Left lung (tissue), 14 donors: ENCODE results near the gene PIP4K2A. TPM values are rescaled to one million over a fixed set of nuclear protein-coding genes. Genes with fewer than 3 reads are reported as not detected.

Experiments
- ATAC-seq: fragments of 200-7000 bp; cut with Tn5 transposase; one replicate; pipeline ENCODE4 v1.9.1; 2020; ENCODE audit warnings: moderate library complexity
- DNase-seq, 4 donors: peaks; one replicate each; pipeline ENCODE4 v3.0.0-alpha.2; 2013 to 2020
- H3K27ac ChIP-seq, 2 donors: fragments of 200-600 bp; sonication (generic) in 1 of 2; one replicate each; pipeline versions ENCODE4 v1.5.0 to v1.8.0; 2020 to 2021
- H3K27me3 ChIP-seq, 2 donors: fragments of 200-600 bp; sonication (generic) in 1 of 2; one replicate each; pipeline versions ENCODE4 v1.5.0 to v1.8.0; 2020 to 2021
- H3K36me3 ChIP-seq, 2 donors: fragments of 200-600 bp; sonication (generic) in 1 of 2; one replicate each; pipeline versions ENCODE4 v1.5.0 to v1.8.0; 2020 to 2021
- H3K4me1 ChIP-seq, 2 donors: fragments of 200-600 bp; one replicate each; pipeline ENCODE4 v1.8.0; 2021
- H3K4me3 ChIP-seq, 2 donors: fragments of 200-600 bp; sonication (generic) in 1 of 2; one replicate each; pipeline versions ENCODE4 v1.5.0 to v1.8.0; 2020 to 2021; ENCODE audit warnings: mild to moderate bottlenecking in 1 of 2
- H3K9me3 ChIP-seq, 2 donors: fragments of 200-600 bp; sonication (generic) in 1 of 2; one replicate each; pipeline versions ENCODE4 v1.5.0 to v1.8.0; 2020 to 2021
- CTCF ChIP-seq, 2 donors: fragments of 200-600 bp; sonication (generic) in 1 of 2; IDR thresholded peaks; one replicate each; pipeline versions ENCODE4 v1.5.0 to v1.8.0; 2021; ENCODE audit warnings: antibody characterized with exemption in 2 of 2
- intact Hi-C, 2 donors: fragments of 100-400 bp; cut with DNase I; formaldehyde crosslinking; loops; one replicate each; pipeline versions ENCODE4 v1.11.2 to v1.14.2; 2022
- long read RNA-seq, 12 donors: library from polyadenylated mRNA in 2 of 12; unstranded in 2 of 12; transcript quantifications; one replicate each; pipeline ENCODE4 v2.0.0 and lab custom pipeline, GENCODE V29; 2019 to 2026
- polyA plus RNA-seq, 6 donors: library from polyadenylated mRNA; unstranded; fragments of 120-200 nt; gene quantifications; one replicate each; pipeline ENCODE4 v1.2.1, GENCODE V29; 2013; ENCODE audit not compliant: insufficient read length in 6 of 6
- total RNA-seq, 2 donors: library from RNA; stranded (reverse); fragmentation: NEBNext Ultra II Directional; extraction: Animal tissue kit (Norgen Biotek cat#: 25700); gene quantifications; one replicate each; pipeline ENCODE4 v1.2.1, GENCODE V29; 2021
- donor health status: DM: no; HTN: yes; CAD: no.
- donor health status: DM: no; HTN: no; CAD: no.

The PIP4K2A gene
- 10 to 100 TPM; 41.0 to 53.8 TPM for total RNA-seq
- 10 to 100 TPM; 24.9 to 30.2 (median 28.8) TPM for polyA plus RNA-seq
- long read RNA-seq, donor 1, transcript PIP4K2A-202 (10 exons, 3,802 nt): major isoform, 5 of 5 reads
- long read RNA-seq, donor 1, partial matches to known transcripts: 0 of 5 reads
- long read RNA-seq, donor 1, other reads (novel, unspliced or antisense): 0 of 5 reads
- long read RNA-seq, donor 2, partial matches to known transcripts: 0 of 2 reads
- long read RNA-seq, donor 2, other reads (novel, unspliced or antisense): 0 of 2 reads
- long read RNA-seq, donor 3, transcript PIP4K2A-202 (10 exons, 3,802 nt): major isoform, 7 of 7 reads
- long read RNA-seq, donor 3, partial matches to known transcripts: 0 of 7 reads
- long read RNA-seq, donor 3, other reads (novel, unspliced or antisense): 0 of 7 reads
- long read RNA-seq, donor 4, partial matches to known transcripts: 0 of 3 reads
- long read RNA-seq, donor 4, other reads (novel, unspliced or antisense): 3 of 3 reads
- long read RNA-seq, donor 5: 0 reads
- long read RNA-seq, donor 6, transcript PIP4K2A-202 (10 exons, 3,802 nt): major isoform, 5 of 5 reads
- long read RNA-seq, donor 6, partial matches to known transcripts: 0 of 5 reads
- long read RNA-seq, donor 6, other reads (novel, unspliced or antisense): 0 of 5 reads
- long read RNA-seq, donor 7, partial matches to known transcripts: 0 of 2 reads
- long read RNA-seq, donor 7, other reads (novel, unspliced or antisense): 0 of 2 reads
- long read RNA-seq, donor 8, transcript PIP4K2A-202 (10 exons, 3,802 nt): major isoform, 7 of 7 reads
- long read RNA-seq, donor 8, partial matches to known transcripts: 0 of 7 reads
- long read RNA-seq, donor 8, other reads (novel, unspliced or antisense): 0 of 7 reads
- long read RNA-seq, donor 9: 0 reads
- long read RNA-seq, donor 10, partial matches to known transcripts: 0 of 2 reads
- long read RNA-seq, donor 10, other reads (novel, unspliced or antisense): 2 of 2 reads
- long read RNA-seq, donor 11, transcript PIP4K2A-202 (10 exons, 3,802 nt): major isoform, 8 of 19 reads
- long read RNA-seq, donor 11, partial matches to known transcripts: 11 of 19 reads
- long read RNA-seq, donor 11, other reads (novel, unspliced or antisense): 0 of 19 reads
- long read RNA-seq, donor 12: 0 reads

GRCh38 chr10:22714479-22715289 lies at the start of gene PIP4K2A:
Gene PIP4K2A (minus strand): TSS chr10:22714578. CDS start chr10:22714326, 252 bp downstream.
- TF ChIP-seq CTCF (IDR thresholded peaks at IDR 0.05): no peak
- peak; percentile 5 to 96 (median 81) for DNase-seq
- H3K27me3 ChIP-seq: no peaks in the 10 kb centered on the region
- ATAC-seq: peak; percentile 87
- peak within 1 kb of the TSS; percentile 82 to 93 for H3K4me3 ChIP-seq
- H3K36me3 ChIP-seq: no peaks in the 10 kb centered on the region
- intact Hi-C loops: loop anchor here in 1 of 2 donors (10.0 kb wide), 1 partner anchor 100 kb away; no protein-coding TSS in a partner anchor
- peaks cover 0 to 41% of the 10 kb centered on the region in 2 donors for H3K4me1 ChIP-seq
- H3K9me3 ChIP-seq: no peaks in the 10 kb centered on the region
- peak within 1 kb of the TSS; percentile 80 to 92 for H3K27ac ChIP-seq

- H3K4me3 ChIP-seq: no peak overlapping the region
- ATAC-seq: no peak
- no peaks in the 10 kb centered on the region for H3K36me3 ChIP-seq
- DNase-seq: no peak
- H3K27ac ChIP-seq: no peak overlapping the region
- peaks cover 0 to 15% of the 10 kb centered on the region in 2 donors for H3K4me1 ChIP-seq
- intact Hi-C loops: no loop called here
- TF ChIP-seq CTCF (IDR thresholded peaks at IDR 0.05): no peak
- H3K27me3 ChIP-seq: no peaks in the 10 kb centered on the region
- no peaks in the 10 kb centered on the region for H3K9me3 ChIP-seq
These were observed 47.3 kb upstream of the PIP4K2A start for GRCh38 chr10:22761569-22762220.

- Histone ChIP-seq H3K4me1 (peaks cover 0 to 3% of the 10 kb centered on the region in 2 donors), H3K4me3 (no peak overlapping the region), H3K27me3 (no peaks in the 10 kb centered on the region), H3K27ac (no peak overlapping the region), H3K9me3 (no peaks in the 10 kb centered on the region), H3K36me3 (no peaks in the 10 kb centered on the region)
- intact Hi-C loops: no loop called here
- ATAC-seq (no peak), DNase-seq (no peak)
- no peak for TF ChIP-seq CTCF (IDR thresholded peaks at IDR 0.05)
These were observed 45.6 kb upstream of the PIP4K2A start for GRCh38 chr10:22760025-22760424.

GRCh38 chr10:22758867-22759266 lies 44.5 kb upstream of the PIP4K2A start:
- H3K9me3 ChIP-seq: no peaks in the 10 kb centered on the region
- H3K27me3 ChIP-seq: no peaks in the 10 kb centered on the region
- ATAC-seq (no peak), DNase-seq (no peak)
- peaks cover 0 to 4% of the 10 kb centered on the region in 2 donors for H3K4me1 ChIP-seq
- TF ChIP-seq CTCF (IDR thresholded peaks at IDR 0.05): no peak
- no peak overlapping the region for H3K4me3 ChIP-seq
- intact Hi-C loops: no loop called here
- no peaks in the 10 kb centered on the region for H3K36me3 ChIP-seq
- no peak overlapping the region for H3K27ac ChIP-seq
